Upper lobe of left lung (tissue), 6 donors: ENCODE measurements around the gene SPINT2. TPM values are rescaled to one million over a fixed set of nuclear protein-coding genes. Genes with fewer than 3 reads are reported as not detected.
A peak's percentile ranks its signal among the peaks of the same experiment; 100 is the strongest.
"Not testable (repeated sequence)": the region's sequence is repeated elsewhere in the genome, so short reads cannot be mapped to it uniquely, and the experiment has no call there.

ENCODE experiments used
- ATAC-seq, 2 donors: fragments of 200-7000 bp; cut with Tn5 transposase; one replicate each; pipeline ENCODE4 v1.9.1; 2022; ENCODE audit warnings: mild to moderate bottlenecking in 2 of 2, moderate library complexity in 2 of 2; ENCODE audit not compliant: low FRiP score in 2 of 2
- DNase-seq, 2 donors: peaks; one replicate each; pipeline ENCODE4 v3.0.0-alpha.2; 2019 to 2020
- H3K27ac ChIP-seq, 4 donors: fragments of 200-600 bp; sonication (generic); one replicate each; pipeline ENCODE4 v1.5.1; 2016 to 2019
- H3K27me3 ChIP-seq, 4 donors: fragments of 200-600 bp; sonication (generic); one replicate each; pipeline ENCODE4 v1.5.1; 2017 to 2019
- H3K36me3 ChIP-seq, 4 donors: fragments of 200-600 bp; sonication (generic); one replicate each; pipeline ENCODE4 v1.5.1; 2016 to 2019
- H3K4me1 ChIP-seq, 4 donors: fragments of 200-600 bp; sonication (generic); one replicate each; pipeline ENCODE4 v1.5.1; 2018 to 2019
- H3K4me3 ChIP-seq, 4 donors: fragments of 200-600 bp; sonication (generic); one replicate each; pipeline ENCODE4 v1.5.1; 2017 to 2019; ENCODE audit warnings: mild to moderate bottlenecking in 2 of 4, moderate library complexity in 1 of 4
- H3K9me3 ChIP-seq, 4 donors: fragments of 200-600 bp; sonication (generic); one replicate each; pipeline ENCODE4 v1.5.1; 2018 to 2019
- CTCF ChIP-seq, 6 experiments: fragments of 450-650 bp in 4 of 6; fragments of 200-600 bp in 2 of 6; sonication (generic) in 2 of 6; IDR thresholded peaks; one replicate each; pipeline ENCODE4 v1.5.1; 2016 to 2019; ENCODE audit warnings: antibody characterized with exemption in 6 of 6
- EP300 ChIP-seq, 4 donors: sonication (generic); formaldehyde crosslinking; IDR thresholded peaks; one replicate each; pipeline ENCODE4 v1.5.1; 2017; ENCODE audit warnings: antibody characterized with exemption in 4 of 4, control low read depth in 2 of 4
- POLR2A ChIP-seq, 4 donors: fragments of 450-650 bp; IDR thresholded peaks; one replicate each; pipeline ENCODE4 v1.5.1; 2016 to 2017; ENCODE audit warnings: antibody characterized with exemption in 4 of 4, mild to moderate bottlenecking in 2 of 4
- POLR2AphosphoS5 ChIP-seq, 2 donors: sonication (generic); formaldehyde crosslinking; IDR thresholded peaks; one replicate each; pipeline ENCODE4 v1.5.1; 2017; ENCODE audit warnings: antibody characterized with exemption in 2 of 2
- WGBS, 2 donors: methylation state at CpG; one replicate each; pipeline ENCODE4 v1.1.5; 2017 to 2018; 5-methylcytosine and 5-hydroxymethylcytosine counted together
- total RNA-seq, 6 donors: library from RNA; depleted of rRNA in 4 of 6; stranded (reverse); fragments of >200 nt in 4 of 6; gene quantifications; one replicate each; pipeline versions ENCODE4 v1.1.0 to v1.2.1, GENCODE V29; 2016 to 2021
- donor health status: DM: no; HTN: no; CAD: no; lungs with moderate emphysema.
- donor health status: DM: no; HTN: yes; CAD: no; lungs with severe emphysema.

SPINT2 gene
- total RNA-seq, 6 donors from 2014 or later: 192 to 583 (median 317) TPM

DNA sequence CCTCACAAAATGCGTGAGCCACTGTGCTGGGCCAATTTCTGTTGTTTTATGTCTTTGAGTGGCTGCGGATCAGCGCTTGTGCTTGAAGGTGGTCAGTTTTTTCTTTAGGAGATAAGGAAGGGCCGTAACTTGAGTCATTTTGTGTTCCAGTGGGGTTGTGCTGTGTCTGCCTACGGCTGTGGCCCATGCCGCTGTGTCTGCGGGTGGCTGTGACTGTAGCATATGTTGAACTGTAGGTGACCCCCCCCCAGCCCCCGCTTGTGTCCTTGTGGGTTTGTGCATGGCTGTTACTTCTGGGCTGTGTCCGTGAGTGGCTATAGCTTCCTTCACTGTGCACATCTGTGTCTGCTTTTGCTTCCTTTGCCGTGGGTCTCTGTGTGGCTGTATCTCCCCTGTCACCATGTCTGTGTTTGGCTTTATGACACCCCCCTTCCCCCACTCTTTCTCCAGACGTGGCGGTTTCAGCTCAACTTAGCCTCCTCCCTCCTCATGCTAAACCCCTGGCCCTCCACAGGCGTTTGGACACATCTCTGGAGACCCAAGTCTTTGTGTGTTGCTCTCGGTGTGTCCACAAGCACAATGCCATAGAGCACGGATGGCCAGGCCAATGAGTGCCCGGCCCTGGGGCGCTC is 8.9 kb upstream of the SPINT2 start:
- 34 to 50% methylated on average over 12 to 17 of the region's 17 CpGs for WGBS, 2 donors
- H3K4me1 ChIP-seq: peaks cover 29 to 43% (median 35%) of the 10 kb centered on the region in 4 donors
- H3K27me3 ChIP-seq: peaks cover 0 to 7% (median 6%) of the 10 kb centered on the region in 4 donors
- TF ChIP-seq POLR2AphosphoS5 (IDR thresholded peaks at IDR 0.05): no peak
- TF ChIP-seq EP300 (IDR thresholded peaks at IDR 0.05): no peak
- TF ChIP-seq POLR2A (IDR thresholded peaks at IDR 0.05): no peak
- TF ChIP-seq CTCF (IDR thresholded peaks at IDR 0.05): no peak
- H3K9me3 ChIP-seq: no peaks in the 10 kb centered on the region
- DNase-seq (no peak), ATAC-seq (peak in 1 of 2 donors; percentile 3)
- H3K27ac ChIP-seq: peak overlapping the region; percentile 73 to 91 (median 82)
- peak overlapping the region; percentile 7 to 65 (median 54) for H3K4me3 ChIP-seq
- no peaks in the 10 kb centered on the region for H3K36me3 ChIP-seq

DNA sequence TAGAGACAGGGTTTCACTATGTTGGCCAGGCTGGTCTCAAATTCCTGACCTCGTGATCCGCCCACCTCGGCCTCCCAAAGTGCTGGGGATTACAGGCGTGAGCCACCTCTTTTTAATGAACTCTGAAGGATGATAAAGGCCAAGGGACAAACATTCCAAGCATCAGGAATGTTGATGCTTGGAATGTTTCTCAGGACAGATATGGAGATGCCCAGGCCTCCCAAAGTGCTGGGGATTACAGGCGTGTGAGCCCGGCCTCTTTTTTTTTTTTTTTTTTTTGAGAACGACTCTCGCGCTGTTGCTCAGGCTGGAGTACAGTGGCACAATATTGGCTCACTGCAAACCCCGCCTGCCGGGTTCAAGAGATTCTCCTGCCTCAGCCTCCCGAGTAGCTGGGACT is 2.4 kb upstream of the SPINT2 start:
- H3K4me1 ChIP-seq: peaks cover 16 to 33% (median 20%) of the 10 kb centered on the region in 4 donors
- H3K27me3 ChIP-seq, H3K27ac ChIP-seq, DNase-seq, ATAC-seq, H3K4me3 ChIP-seq, H3K36me3 ChIP-seq, H3K9me3 ChIP-seq: not testable (repeated sequence)
- 92 to 94% methylated on average over 12 of the region's 12 CpGs for WGBS, 2 donors

- WGBS, 2 donors: 93 to 94% methylated on average over 7 of the region's 7 CpGs
- H3K27ac ChIP-seq: no peak overlapping the region
Observed at GRCh38 chr19:38262585-38263268, 1.6 kb upstream of the SPINT2 start.

GRCh38 chr19:38263689-38264485 is 486 bp upstream of the SPINT2 start:
- H3K27ac ChIP-seq: peak overlapping the region; percentile 91 to 97 (median 96)
- DNase-seq (peak; percentile 94 to 97), ATAC-seq (peak; percentile 81 to 94)
- 19 to 20% methylated on average over 17 to 20 of the region's 34 CpGs for WGBS, 2 donors
- H3K9me3 ChIP-seq: no peaks in the 10 kb centered on the region
- H3K4me3 ChIP-seq: peak overlapping the region; percentile 52 to 78 (median 72)
- TF ChIP-seq EP300 (IDR thresholded peaks at IDR 0.05) (no peak), POLR2AphosphoS5 (IDR thresholded peaks at IDR 0.05) (peak; percentile 4 to 62), POLR2A (IDR thresholded peaks at IDR 0.05) (no peak), CTCF (IDR thresholded peaks at IDR 0.05) (no peak)
- H3K27me3 ChIP-seq: no peaks in the 10 kb centered on the region
- no peaks in the 10 kb centered on the region for H3K36me3 ChIP-seq
- peaks cover 16 to 48% (median 28%) of the 10 kb centered on the region in 4 donors for H3K4me1 ChIP-seq

More at GRCh38 chr19:38262585-38263268, 1.6 kb upstream of the SPINT2 start:
- no peaks in the 10 kb centered on the region for H3K9me3 ChIP-seq
- TF ChIP-seq POLR2AphosphoS5 (IDR thresholded peaks at IDR 0.05): no peak
- no peak for TF ChIP-seq POLR2A (IDR thresholded peaks at IDR 0.05)
- TF ChIP-seq EP300 (IDR thresholded peaks at IDR 0.05): no peak
- no peak for TF ChIP-seq CTCF (IDR thresholded peaks at IDR 0.05)
- peaks cover 16 to 41% (median 24%) of the 10 kb centered on the region in 4 donors for H3K4me1 ChIP-seq
- DNase-seq (no peak), ATAC-seq (no peak)
- H3K4me3 ChIP-seq: no peak overlapping the region
- no peaks in the 10 kb centered on the region for H3K27me3 ChIP-seq
- H3K36me3 ChIP-seq: no peaks in the 10 kb centered on the region
